ENCODE data around the gene FAM169A.

FAM169A gene

GRCh38 chr5:74787424-74787823, 78.8 kb downstream of the FAM169A start:
- Histone ChIP-seq H3K27me3 (ENCODE audit: insufficient read depth, low read length) (no peaks in the 10 kb centered on the region; the same call in 1 of the 2 replicates), H3F3A (ENCODE audit: insufficient read depth, low read length) (no peaks in the 10 kb centered on the region), H3K9ac (ENCODE audit: low read length) (no peak overlapping the region), H3K27ac (ENCODE audit: low read depth, low read length, poor library complexity, severe bottlenecking) (no peak overlapping the region), H4K20me1 (ENCODE audit: insufficient read depth, low read length) (no peaks in the 10 kb centered on the region), H3K9me2 (ENCODE audit: low read depth, low read length) (no peaks in the 10 kb centered on the region), H2AFZ (ENCODE audit: low read length) (no peak overlapping the region), H3K4me1 (ENCODE audit: insufficient read depth, low read length, severe bottlenecking) (no peaks in the 10 kb centered on the region), H3K9me3 (ENCODE audit: low read length) (no peaks in the 10 kb centered on the region), H3K4me2 (ENCODE audit: low read length) (no peak overlapping the region), H3K36me3 (ENCODE audit: insufficient read depth, low read length) (no peaks in the 10 kb centered on the region), H3K4me3 (ENCODE audit: low read depth, low read length, poor library complexity, severe bottlenecking) (no peak overlapping the region), H3K79me2 (ENCODE audit: insufficient read depth, low read length) (no peaks in the 10 kb centered on the region)
- TF ChIP-seq CTCF (IDR thresholded peaks at IDR 0.05; ENCODE audit: low read length) (no peak), EZH2 (IDR thresholded peaks at IDR 0.05; ENCODE audit: borderline replicate concordance, low read length) (no peak)

- no peaks in the 10 kb centered on the region for H3K9me2 ChIP-seq (ENCODE audit: low read depth, low read length)
- no peaks in the 10 kb centered on the region for H3K4me1 ChIP-seq (ENCODE audit: insufficient read depth, low read length, severe bottlenecking)
- H3K79me2 ChIP-seq (ENCODE audit: insufficient read depth, low read length): no peaks in the 10 kb centered on the region
- H3K27me3 ChIP-seq (ENCODE audit: insufficient read depth, low read length): no peaks in the 10 kb centered on the region; the same call in 1 of the 2 replicates
- no peak overlapping the region for H3K4me3 ChIP-seq (ENCODE audit: low read depth, low read length, poor library complexity, severe bottlenecking)
- no peak overlapping the region for H3K27ac ChIP-seq (ENCODE audit: low read depth, low read length, poor library complexity, severe bottlenecking)
- no peaks in the 10 kb centered on the region for H3K36me3 ChIP-seq (ENCODE audit: insufficient read depth, low read length)
- H3F3A ChIP-seq (ENCODE audit: insufficient read depth, low read length): no peaks in the 10 kb centered on the region
- no peaks in the 10 kb centered on the region for H4K20me1 ChIP-seq (ENCODE audit: insufficient read depth, low read length)
- no peaks in the 10 kb centered on the region for H3K9me3 ChIP-seq (ENCODE audit: low read length)
- TF ChIP-seq CTCF (IDR thresholded peaks at IDR 0.05; ENCODE audit: low read length): no peak
- no peak for TF ChIP-seq EZH2 (IDR thresholded peaks at IDR 0.05; ENCODE audit: borderline replicate concordance, low read length)
- no peak overlapping the region for H3K9ac ChIP-seq (ENCODE audit: low read length)
- H3K4me2 ChIP-seq (ENCODE audit: low read length): no peak overlapping the region
- H2AFZ ChIP-seq (ENCODE audit: low read length): no peak overlapping the region
Measured at GRCh38 chr5:74786851-74787250, 79.3 kb downstream of the FAM169A start.

GRCh38 chr5:74778609-74779008, 87.6 kb downstream of the FAM169A start:
- Histone ChIP-seq H3K27me3 (ENCODE audit: insufficient read depth, low read length) (no peaks in the 10 kb centered on the region), H2AFZ (ENCODE audit: low read length) (no peak overlapping the region), H3K9ac (ENCODE audit: low read length) (no peak overlapping the region), H4K20me1 (ENCODE audit: insufficient read depth, low read length) (no peaks in the 10 kb centered on the region; the same call in 1 of the 2 replicates), H3K79me2 (ENCODE audit: insufficient read depth, low read length) (no peaks in the 10 kb centered on the region), H3K4me1 (ENCODE audit: insufficient read depth, low read length, severe bottlenecking) (no peaks in the 10 kb centered on the region), H3K4me2 (ENCODE audit: low read length) (no peak overlapping the region), H3K27ac (ENCODE audit: low read depth, low read length, poor library complexity, severe bottlenecking) (no peak overlapping the region), H3K9me2 (ENCODE audit: low read depth, low read length) (no peaks in the 10 kb centered on the region), H3K9me3 (ENCODE audit: low read length) (no peaks in the 10 kb centered on the region), H3K36me3 (ENCODE audit: insufficient read depth, low read length) (peaks cover 35% of the 10 kb centered on the region), H3K4me3 (ENCODE audit: low read depth, low read length, poor library complexity, severe bottlenecking) (no peak overlapping the region), H3F3A (ENCODE audit: insufficient read depth, low read length) (0 out of 2 replicates have a peak, but pooled peaks cover 4% of the 10 kb centered on the region)
- no peak for TF ChIP-seq CTCF (IDR thresholded peaks at IDR 0.05; ENCODE audit: low read length)
- no peak for TF ChIP-seq EZH2 (IDR thresholded peaks at IDR 0.05; ENCODE audit: borderline replicate concordance, low read length)

All from OCI-LY1 (cell line).